Testis (tissue), 3 donors: Measurements from ENCODE around the gene PSAP. TPM values are rescaled to one million over a fixed set of nuclear protein-coding genes. Genes with fewer than 3 reads are reported as not detected.

ENCODE experiments used
- DNase-seq: peaks from one replicate; pipeline ENCODE4 v3.0.0-alpha.2; 2019
- H3K27ac ChIP-seq, 2 donors: fragments of 200-600 bp; sonication (generic); one replicate each; pipeline ENCODE4 v1.5.1; 2019
- H3K27me3 ChIP-seq: fragments of 200-600 bp; sonication (generic); one replicate; pipeline ENCODE4 v1.5.1; 2019
- H3K36me3 ChIP-seq: fragments of 200-600 bp; sonication (generic); one replicate; pipeline ENCODE4 v1.5.1; 2017; ENCODE audit warnings: low read depth; ENCODE audit errors: missing control alignments
- H3K4me1 ChIP-seq: fragments of 200-600 bp; sonication (generic); one replicate; pipeline ENCODE4 v1.5.1; 2019
- H3K4me3 ChIP-seq, 2 donors: fragments of 200-600 bp; sonication (generic); one replicate each; pipeline ENCODE4 v1.5.1; 2017 to 2019
- H3K9me3 ChIP-seq: fragments of 200-600 bp; sonication (generic); one replicate; pipeline ENCODE4 v1.5.1; 2017
- CTCF ChIP-seq, 3 experiments: fragments of 450-650 bp in 2 of 3; fragments of 200-600 bp in 1 of 3; sonication (generic) in 1 of 3; IDR thresholded peaks; one replicate each; pipeline ENCODE4 v1.5.1; 2016 to 2019; ENCODE audit warnings: antibody characterized with exemption in 3 of 3, mild to moderate bottlenecking in 2 of 3, moderate library complexity in 1 of 3
- POLR2A ChIP-seq: fragments of 450-650 bp; IDR thresholded peaks from one replicate; pipeline ENCODE4 v1.6.1; 2017; ENCODE audit warnings: antibody characterized with exemption, mild to moderate bottlenecking, moderate library complexity
- WGBS, 2 donors: methylation state at CpG; one replicate each; pipeline ENCODE4 v1.1.5; 2018; 5-methylcytosine and 5-hydroxymethylcytosine counted together
- intact Hi-C: fragments of 100-400 bp; cut with DNase I; formaldehyde crosslinking; loops from one replicate; pipeline ENCODE4 v1.15.1; 2023; ENCODE audit warnings: low total_unique reads
- polyA plus RNA-seq: library from polyadenylated mRNA; stranded (reverse); fragments of 350-450 nt; fragmentation: Illumina TruSeq; extraction: RNeasy Lipid Tissue Mini Kit (QIAGEN cat#74804); gene quantifications from one replicate; pipeline ENCODE4 v1.2.3, GENCODE V29; 2014; ENCODE audit warnings: low read depth, low replicate concordance; ENCODE audit not compliant: insufficient read depth
- total RNA-seq, 2 donors: library from RNA; depleted of rRNA; stranded (reverse); fragments of >200 nt; gene quantifications; one replicate each; pipeline ENCODE4 v1.2.3, GENCODE V29; 2016

PSAP gene
- total and polyA plus RNA-seq, 3 donors from 2014 or later: 1,011 to 1,399 (median 1,346) TPM

- intact Hi-C loops: loop anchor here (10.0 kb wide), 1 partner anchor 59 kb away; the partner anchor contains the start of gene C10orf105
- Histone ChIP-seq H3K27ac (peak within 1 kb of the TSS; percentile 79 to 82), H3K36me3 (no peaks in the 10 kb centered on the region), H3K27me3 (no peaks in the 10 kb centered on the region), H3K4me3 (peak within 1 kb of the TSS; percentile 54 to 63), H3K9me3 (no peaks in the 10 kb centered on the region), H3K4me1 (peaks cover 36% of the 10 kb centered on the region)
- peak; percentile 88 for DNase-seq
- 1 to 14% methylated on average over 3 to 45 of the region's 55 CpGs for WGBS, 2 donors
- TF ChIP-seq POLR2A (no peak), CTCF (IDR thresholded peaks at IDR 0.05) (peak; percentile 71 to 87 (median 77))
These were observed 77.7 kb downstream of the PSAP start, which contains the start of gene VSIR for GRCh38 chr10:71773221-71773971. Gene VSIR, minus strand, starts transcription at chr10:71773520. Its CDS starts 81 bp downstream, at chr10:71773439.

DNA sequence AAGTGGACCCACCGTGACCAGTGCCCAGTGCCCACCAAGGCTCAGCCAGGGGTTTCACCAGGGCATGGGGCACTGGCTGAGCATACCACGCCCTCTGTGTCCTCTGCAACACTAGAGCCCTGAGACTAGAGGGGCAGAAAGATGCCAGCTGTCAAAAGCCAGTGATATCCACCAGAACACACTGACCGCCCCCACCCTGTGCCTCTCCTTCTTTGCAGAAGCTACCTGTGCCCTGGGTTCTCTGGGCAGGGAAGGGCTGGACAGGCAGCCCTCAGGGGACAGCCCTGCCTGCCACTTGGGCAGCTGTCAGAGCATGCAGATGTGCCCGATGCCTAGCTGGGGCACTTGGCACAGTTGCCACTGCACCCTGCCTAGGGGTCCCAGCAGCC is 78.2 kb downstream of the PSAP start:
- WGBS, 2 donors: 60% methylated on average over 4 of the region's 4 CpGs; no CpG with 5 or more reads in 1 of the 2 donors

GRCh38 chr10:71771821-71772617 is 79.0 kb downstream of the PSAP start:
- H3K27ac ChIP-seq: peak overlapping the region; percentile 79 to 82
- intact Hi-C loops: loop anchor here (10.0 kb wide), 1 partner anchor 57 kb away; the partner anchor contains the start of gene C10orf105

More for the DNA sequence above, 78.2 kb downstream of the PSAP start:
- TF ChIP-seq POLR2A: no peak
- TF ChIP-seq CTCF (IDR thresholded peaks at IDR 0.05): no peak
- H3K4me1 ChIP-seq: peaks cover 40% of the 10 kb centered on the region
- no peak for DNase-seq
- H3K4me3 ChIP-seq: peak overlapping the region; percentile 54 to 63
- H3K9me3 ChIP-seq: no peaks in the 10 kb centered on the region
- H3K36me3 ChIP-seq: no peaks in the 10 kb centered on the region
- peak overlapping the region; percentile 79 to 82 for H3K27ac ChIP-seq
- H3K27me3 ChIP-seq: no peaks in the 10 kb centered on the region
- intact Hi-C loops: loop anchor here (10.0 kb wide), 1 partner anchor 58 kb away; the partner anchor contains the start of gene C10orf105

GRCh38 chr10:71771204-71771603 is 79.8 kb downstream of the PSAP start:
- Histone ChIP-seq H3K4me3 (no peak overlapping the region), H3K36me3 (no peaks in the 10 kb centered on the region), H3K9me3 (no peaks in the 10 kb centered on the region), H3K27ac (peak overlapping the region; percentile 79 to 82), H3K4me1 (peaks cover 56% of the 10 kb centered on the region), H3K27me3 (no peaks in the 10 kb centered on the region)
- DNase-seq: peak; percentile 81
- TF ChIP-seq POLR2A (no peak), CTCF (IDR thresholded peaks at IDR 0.05) (no peak)
- intact Hi-C loops: loop anchor here (10.0 kb wide), 1 partner anchor 56 kb away; the partner anchor contains the start of gene C10orf105
- WGBS, 2 donors: 42 to 70% methylated on average over 2 of the region's 2 CpGs

More at GRCh38 chr10:71771821-71772617, 79.0 kb downstream of the PSAP start:
- no peak for TF ChIP-seq POLR2A
- TF ChIP-seq CTCF (IDR thresholded peaks at IDR 0.05): no peak
- peaks cover 48% of the 10 kb centered on the region for H3K4me1 ChIP-seq
- no peaks in the 10 kb centered on the region for H3K27me3 ChIP-seq
- no peaks in the 10 kb centered on the region for H3K9me3 ChIP-seq
- H3K4me3 ChIP-seq: peak overlapping the region; percentile 54 to 63
- DNase-seq: peak; percentile 50
- 32 to 40% methylated on average over 2 of the region's 2 CpGs for WGBS, 2 donors
- no peaks in the 10 kb centered on the region for H3K36me3 ChIP-seq
